MM.1S (cell line): ENCODE data around the gene REXO4.

Source experiments
- EZH2 ChIP-seq: fragments of 300-600 bp; sonication (generic); optimal IDR thresholded peaks from 2 replicates; pipeline ENCODE3; 2017; ENCODE audit warnings: low read depth, mild to moderate bottlenecking, antibody characterized with exemption, low read length, mixed read lengths
- EZH2phosphoT487 ChIP-seq: fragments of 300-600 bp; sonication (generic); IDR thresholded peaks from 2 replicates; pipeline ENCODE4 v1.6.1; 2018; ENCODE audit warnings: antibody characterized with exemption, low read length

GRCh38 chr9:133449760-133450159 lies 31.9 kb upstream of the REXO4 start:
- no peak for TF ChIP-seq EZH2phosphoT487
- TF ChIP-seq EZH2: no peak
